ENCODE data around the gene MYO10.

Gene MYO10

DNA sequence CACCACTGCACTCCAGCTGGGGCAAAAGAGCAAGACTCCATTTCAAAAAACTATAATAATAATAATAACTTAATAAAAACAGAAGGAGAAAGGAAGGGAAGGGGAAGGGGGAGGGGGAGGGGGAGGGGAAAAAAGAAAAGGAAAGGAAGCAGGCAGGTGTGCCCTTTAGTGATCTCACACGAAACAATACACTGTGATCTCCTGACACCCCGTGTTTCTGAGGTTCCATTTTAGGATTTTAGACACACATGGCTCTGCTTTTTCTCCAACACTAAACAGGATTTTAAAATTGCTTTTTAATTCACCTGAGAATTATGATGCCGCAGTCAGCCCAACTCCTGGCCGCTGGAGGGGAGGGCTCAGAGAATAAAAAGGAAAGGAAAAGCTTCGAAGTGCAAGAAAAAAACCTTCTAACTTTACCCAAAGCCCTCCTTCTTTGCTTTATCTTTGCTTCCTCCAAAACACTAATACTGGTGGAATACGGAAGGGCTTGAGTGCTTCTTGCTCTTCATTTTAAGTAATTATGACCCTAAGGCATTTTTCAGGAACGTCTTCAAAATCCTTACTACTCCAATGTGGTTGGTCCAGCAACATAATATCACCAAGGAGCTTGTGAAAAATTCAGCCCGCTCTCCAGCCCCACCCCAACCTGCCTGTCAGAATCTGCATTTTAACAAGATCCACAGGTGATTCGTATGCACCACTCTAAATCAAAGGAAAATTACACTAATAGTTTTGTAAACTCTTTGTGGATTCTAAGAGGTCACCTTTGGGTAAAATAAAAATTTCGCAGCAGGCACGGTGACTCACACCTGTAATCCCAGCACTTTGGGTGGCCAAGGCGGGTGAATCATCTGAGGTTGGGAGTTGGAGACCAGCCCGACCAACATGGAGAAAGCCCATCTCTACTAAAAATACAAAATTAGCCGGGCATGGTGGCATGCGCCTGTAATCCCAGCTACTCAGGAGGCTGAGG, 66.0 kb downstream of the MYO10 start:
- H3K4me3 ChIP-seq: no peak overlapping the region
- DNase-seq (ENCODE audit: low spot score): no peak
- TF ChIP-seq, protein P1, sequence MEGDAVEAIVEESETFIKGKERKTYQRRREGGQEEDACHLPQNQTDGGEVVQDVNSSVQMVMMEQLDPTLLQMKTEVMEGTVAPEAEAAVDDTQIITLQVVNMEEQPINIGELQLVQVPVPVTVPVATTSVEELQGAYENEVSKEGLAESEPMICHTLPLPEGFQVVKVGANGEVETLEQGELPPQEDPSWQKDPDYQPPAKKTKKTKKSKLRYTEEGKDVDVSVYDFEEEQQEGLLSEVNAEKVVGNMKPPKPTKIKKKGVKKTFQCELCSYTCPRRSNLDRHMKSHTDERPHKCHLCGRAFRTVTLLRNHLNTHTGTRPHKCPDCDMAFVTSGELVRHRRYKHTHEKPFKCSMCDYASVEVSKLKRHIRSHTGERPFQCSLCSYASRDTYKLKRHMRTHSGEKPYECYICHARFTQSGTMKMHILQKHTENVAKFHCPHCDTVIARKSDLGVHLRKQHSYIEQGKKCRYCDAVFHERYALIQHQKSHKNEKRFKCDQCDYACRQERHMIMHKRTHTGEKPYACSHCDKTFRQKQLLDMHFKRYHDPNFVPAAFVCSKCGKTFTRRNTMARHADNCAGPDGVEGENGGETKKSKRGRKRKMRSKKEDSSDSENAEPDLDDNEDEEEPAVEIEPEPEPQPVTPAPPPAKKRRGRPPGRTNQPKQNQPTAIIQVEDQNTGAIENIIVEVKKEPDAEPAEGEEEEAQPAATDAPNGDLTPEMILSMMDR (IDR thresholded peaks at IDR 0.05): no peak
- H3K27ac ChIP-seq: peak overlapping the region in 1 of 2 donors; percentile 89

DNA sequence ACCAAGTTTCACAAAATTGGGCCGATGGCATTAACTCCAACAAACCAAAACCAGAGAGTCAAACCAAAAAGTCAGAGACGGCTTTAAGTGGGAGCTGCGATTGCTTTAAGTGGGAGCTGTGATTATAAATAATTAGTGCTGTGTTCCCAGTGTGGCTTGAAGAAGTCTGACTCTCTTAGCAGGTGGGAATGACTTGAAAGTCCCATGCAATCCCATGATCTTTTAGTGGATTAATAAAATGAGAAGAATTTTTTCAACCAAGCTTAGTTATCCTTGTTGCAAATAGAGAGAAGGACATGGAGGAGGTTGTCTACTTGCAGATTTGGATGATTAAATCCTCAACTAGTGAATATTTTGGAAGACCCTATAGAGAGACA, 68.5 kb downstream of the MYO10 start:
- no peak for DNase-seq (ENCODE audit: low spot score)
- Histone ChIP-seq H3K27ac (peak overlapping the region in 1 of 2 donors; percentile 79), H3K4me3 (no peak overlapping the region)
- TF ChIP-seq, protein P1 (IDR thresholded peaks at IDR 0.05): no peak

DNA sequence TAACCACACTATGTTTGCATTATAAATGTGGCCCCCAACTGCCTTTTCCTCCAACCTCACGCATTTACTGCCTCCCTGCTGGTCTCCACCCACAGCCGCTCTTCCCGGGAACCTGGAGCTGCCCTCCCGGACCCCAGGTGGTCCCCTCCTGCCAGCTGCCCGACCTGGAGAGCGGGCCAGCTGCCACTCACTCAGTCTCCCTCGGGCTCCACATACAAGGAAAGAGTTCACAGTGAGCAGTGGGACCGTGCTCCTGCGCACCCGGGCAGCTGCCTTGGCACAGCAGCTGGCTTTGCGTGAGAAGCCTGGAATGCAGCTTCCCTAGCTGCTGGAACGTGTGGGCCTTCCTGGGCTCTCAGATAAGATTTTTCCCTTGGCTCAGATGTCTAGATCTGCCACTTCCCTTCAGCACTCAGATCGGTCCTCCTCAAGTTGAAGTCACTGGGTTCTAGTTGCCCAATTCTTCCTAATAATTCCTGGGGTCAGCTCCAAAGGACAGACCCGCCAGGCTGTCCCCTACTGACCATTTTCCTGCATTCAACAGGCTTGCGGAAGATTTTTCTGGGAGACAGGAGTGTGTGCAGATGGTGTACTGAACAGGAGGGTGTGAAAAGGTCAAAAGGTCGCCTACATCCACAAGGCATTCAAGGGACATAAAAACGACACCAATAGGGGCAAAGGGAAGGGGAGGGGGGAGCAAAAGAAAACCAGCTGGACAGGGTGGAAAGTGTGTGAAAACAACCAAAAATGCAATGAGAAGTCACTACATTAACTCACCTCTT, 69.1 kb downstream of the MYO10 start:
- TF ChIP-seq, protein P1 (IDR thresholded peaks at IDR 0.05): no peak
- Histone ChIP-seq H3K27ac (peak overlapping the region; percentile 9 to 79), H3K4me3 (peak overlapping the region; percentile 33)
- peak; percentile 79 for DNase-seq (ENCODE audit: low spot score)

DNA sequence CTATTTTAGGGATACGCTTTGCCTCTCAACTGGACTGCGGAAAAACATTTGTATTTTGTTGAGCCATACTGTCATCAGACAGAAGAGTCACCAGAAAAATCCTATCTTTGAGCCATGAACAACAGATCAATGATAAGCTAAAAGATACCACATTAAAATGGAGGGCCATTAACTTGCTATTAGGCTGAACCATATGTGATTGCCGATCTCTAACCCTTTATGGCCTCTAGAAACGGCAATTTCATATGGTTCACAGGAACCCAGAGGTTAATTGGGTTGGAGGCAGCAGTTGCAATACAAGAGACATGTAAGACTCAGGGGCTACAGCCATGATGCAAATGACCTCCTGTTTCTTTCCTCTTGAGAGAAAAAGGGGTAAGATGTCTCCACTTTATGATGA, 69.8 kb downstream of the MYO10 start:
- peak overlapping the region; percentile 9 to 79 for H3K27ac ChIP-seq

DNA sequence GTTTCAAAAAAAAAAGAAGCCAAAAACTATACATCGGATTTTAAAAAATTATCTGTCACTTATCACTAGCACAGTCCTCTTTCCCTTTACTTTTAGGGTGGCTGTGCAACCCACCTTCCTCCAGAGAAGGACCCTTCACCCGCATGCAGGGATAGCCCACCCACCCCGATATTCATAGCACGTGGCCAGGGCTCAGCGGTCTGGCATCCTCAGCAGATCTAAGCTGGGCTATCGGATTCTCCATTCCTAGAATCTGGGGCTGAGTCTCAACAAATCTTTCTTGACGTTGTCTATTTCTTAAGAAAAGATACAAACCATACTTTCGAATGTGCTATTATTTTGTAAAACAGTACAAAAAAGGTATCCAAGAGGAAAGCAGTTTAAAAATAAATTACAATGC, 70.9 kb downstream of the MYO10 start:
- DNase-seq (ENCODE audit: low spot score): no peak
- Histone ChIP-seq H3K4me3 (no peak overlapping the region), H3K27ac (peak overlapping the region; percentile 38 to 50)
- TF ChIP-seq, protein P1 (IDR thresholded peaks at IDR 0.05): no peak

More for the DNA sequence above, 69.8 kb downstream of the MYO10 start:
- DNase-seq (ENCODE audit: low spot score): no peak
- peak overlapping the region; percentile 10 for H3K4me3 ChIP-seq
- TF ChIP-seq, protein P1 (IDR thresholded peaks at IDR 0.05): no peak

DNA sequence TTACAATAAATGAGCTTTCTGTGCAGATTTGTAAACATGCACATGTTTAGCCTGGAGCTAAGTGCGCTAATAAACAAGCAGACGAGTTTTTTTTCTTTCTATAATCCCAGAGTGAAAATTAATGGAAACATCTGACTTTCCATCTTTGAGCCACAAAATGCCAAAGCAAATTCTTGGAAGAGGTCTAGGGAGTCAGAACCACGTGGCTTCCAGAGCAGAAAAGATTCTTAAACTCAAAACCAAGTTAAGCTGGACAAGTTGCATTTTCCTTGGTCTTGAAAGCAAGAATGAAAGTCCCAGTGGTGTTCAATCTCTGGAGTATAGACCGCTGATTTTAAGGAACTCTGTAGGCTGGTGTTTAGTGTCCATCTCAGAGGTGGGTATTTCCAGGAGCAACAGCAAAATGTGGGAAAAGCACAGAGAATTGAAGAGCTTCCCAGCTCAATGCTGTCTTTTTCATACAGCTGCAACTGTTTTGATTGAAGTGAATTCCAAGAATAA, 71.4 kb downstream of the MYO10 start:
- Histone ChIP-seq H3K4me3 (no peak overlapping the region), H3K27ac (peak overlapping the region; percentile 38 to 50)
- DNase-seq (ENCODE audit: low spot score): no peak
- TF ChIP-seq, protein P1 (IDR thresholded peaks at IDR 0.05): no peak
